GM12801 (cell line): ENCODE results near the gene CENPU.

Experiments used
- CTCF ChIP-seq: IDR thresholded peaks from one replicate; pipeline ENCODE4 v1.5.1; 2011; ENCODE audit warnings: control low read depth; ENCODE audit not compliant: insufficient read length; ENCODE audit errors: extremely low read depth

CENPU gene

GRCh38 chr4:184681916-184682315 lies 52.0 kb downstream of the CENPU start:
- no peak for TF ChIP-seq CTCF

- TF ChIP-seq CTCF, result no peak
These were observed 53.2 kb downstream of the CENPU start for GRCh38 chr4:184680698-184681097.

- no peak for TF ChIP-seq CTCF
These were observed 57.9 kb downstream of the CENPU start for GRCh38 chr4:184675821-184676492.

- no peak for TF ChIP-seq CTCF
These were observed 58.9 kb downstream of the CENPU start for GRCh38 chr4:184675018-184675417.

- TF ChIP-seq CTCF, result no peak
These were observed 59.9 kb downstream of the CENPU start for GRCh38 chr4:184674011-184674410.

GRCh38 chr4:184672741-184673140 lies 61.2 kb downstream of the CENPU start:
- no peak for TF ChIP-seq CTCF

- no peak for TF ChIP-seq CTCF
These were observed 62.8 kb downstream of the CENPU start for GRCh38 chr4:184671101-184671500.
